ENCODE data around the gene CALB2.

DNA sequence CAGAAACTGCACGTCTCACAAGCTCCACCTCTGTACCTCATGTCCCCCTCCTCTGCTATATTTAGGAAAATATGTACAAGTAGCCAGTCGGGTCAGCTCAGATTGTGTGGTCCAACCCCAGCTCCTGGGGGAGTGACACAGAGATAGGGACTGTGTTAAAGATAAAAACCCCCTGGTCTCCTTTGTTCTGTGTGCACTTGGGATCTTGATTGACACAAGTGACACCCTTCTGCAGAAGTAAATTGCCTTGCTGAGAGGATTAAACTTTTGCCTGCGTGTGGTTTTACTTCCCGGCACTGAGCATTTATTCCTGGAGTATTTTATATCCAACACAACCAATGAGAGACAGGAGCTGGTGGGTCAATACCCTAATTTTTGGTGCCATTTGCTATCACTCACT is 45.8 kb downstream of the CALB2 start:
- TF ChIP-seq, protein P1, sequence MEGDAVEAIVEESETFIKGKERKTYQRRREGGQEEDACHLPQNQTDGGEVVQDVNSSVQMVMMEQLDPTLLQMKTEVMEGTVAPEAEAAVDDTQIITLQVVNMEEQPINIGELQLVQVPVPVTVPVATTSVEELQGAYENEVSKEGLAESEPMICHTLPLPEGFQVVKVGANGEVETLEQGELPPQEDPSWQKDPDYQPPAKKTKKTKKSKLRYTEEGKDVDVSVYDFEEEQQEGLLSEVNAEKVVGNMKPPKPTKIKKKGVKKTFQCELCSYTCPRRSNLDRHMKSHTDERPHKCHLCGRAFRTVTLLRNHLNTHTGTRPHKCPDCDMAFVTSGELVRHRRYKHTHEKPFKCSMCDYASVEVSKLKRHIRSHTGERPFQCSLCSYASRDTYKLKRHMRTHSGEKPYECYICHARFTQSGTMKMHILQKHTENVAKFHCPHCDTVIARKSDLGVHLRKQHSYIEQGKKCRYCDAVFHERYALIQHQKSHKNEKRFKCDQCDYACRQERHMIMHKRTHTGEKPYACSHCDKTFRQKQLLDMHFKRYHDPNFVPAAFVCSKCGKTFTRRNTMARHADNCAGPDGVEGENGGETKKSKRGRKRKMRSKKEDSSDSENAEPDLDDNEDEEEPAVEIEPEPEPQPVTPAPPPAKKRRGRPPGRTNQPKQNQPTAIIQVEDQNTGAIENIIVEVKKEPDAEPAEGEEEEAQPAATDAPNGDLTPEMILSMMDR (IDR thresholded peaks at IDR 0.05) = no peak
- TF ChIP-seq EP300 (IDR thresholded peaks at IDR 0.05) = no peak
- TF ChIP-seq POLR2AphosphoS5 (IDR thresholded peaks at IDR 0.05) = no peak
